Measurements from ENCODE around the gene MT1H. TPM values are rescaled to one million over a fixed set of nuclear protein-coding genes. Genes with fewer than 3 reads are reported as not detected.
"Not testable (repeated sequence)": the region's sequence is repeated elsewhere in the genome, so short reads cannot be mapped to it uniquely, and the experiment has no call there.

MT1H gene
- total and polyA plus RNA-seq, 2 donors (not counting 1 experiment from before 2014, with no cell fraction given), result not detected

- no peaks in the 10 kb centered on the region for H3K4me1 ChIP-seq (ENCODE audit: control insufficient read depth in 2 of 2, insufficient read depth in 2 of 2, low read length in 2 of 2)
- WGBS (ENCODE audit: insufficient coverage), result 83% methylated on average over 1 of the region's 4 CpGs
- H3K79me2 ChIP-seq (ENCODE audit: control insufficient read depth, insufficient read depth, low read length), result no peaks in the 10 kb centered on the region
- peaks cover 3% of the 10 kb centered on the region for H3K27me3 Mint-ChIP-seq
- H3K4me2 ChIP-seq (replicated peaks; ENCODE audit: low read depth, low read length, poor library complexity, severe bottlenecking), result no peak overlapping the region
- ChIA-PET POLR2A (no interaction called here), CTCF (interaction anchor here (1.6 kb wide), 1 partner anchor 13 kb away, joined by 5 read pairs; no protein-coding TSS in a partner anchor)
- H3K27ac ChIP-seq (ENCODE audit: low read length in 2 of 2), result no peak overlapping the region
- TF ChIP-seq EZH2 (IDR thresholded peaks at IDR 0.05; ENCODE audit: borderline replicate concordance, insufficient read depth, low read depth, low read length, poor library complexity, severe bottlenecking), result no peak
- TF ChIP-seq CTCF (IDR thresholded peaks at IDR 0.05), result no peak
- no peaks in the 10 kb centered on the region for H3K4me1 Mint-ChIP-seq
- no peak for ATAC-seq (ENCODE audit: low read depth)
- H4K20me1 ChIP-seq (ENCODE audit: control insufficient read depth, insufficient read depth, low read length, poor library complexity, severe bottlenecking), result no peaks in the 10 kb centered on the region
- H3K36me3 ChIP-seq (replicated peaks in 1 of 2; ENCODE audit: control extremely low read depth in 1 of 2, control insufficient read depth in 1 of 2, extremely low read depth in 1 of 2, insufficient read depth in 2 of 2, low read length in 1 of 2), result no peaks in the 10 kb centered on the region
- H3K4me3 Mint-ChIP-seq, result no peak overlapping the region
- no peak for DNase-seq
- H3K27ac Mint-ChIP-seq, result no peak overlapping the region
- H3K4me3 ChIP-seq (ENCODE audit: control extremely low read depth in 1 of 5, extremely low read depth in 1 of 5, insufficient read depth in 1 of 5, low read depth in 2 of 5, low read length in 4 of 5), result no peak overlapping the region
- intact Hi-C loops (cut with micrococcal nuclease), result no loop called here
- H2AFZ ChIP-seq (ENCODE audit: insufficient read depth, low read depth, low read length, poor library complexity, severe bottlenecking), result no peak overlapping the region
- H3K9me3 Mint-ChIP-seq (ENCODE audit: insufficient read depth), result no peaks in the 10 kb centered on the region
- peaks cover 0 to 8% (median 0%) of the 10 kb centered on the region in 4 experiments for H3K27me3 ChIP-seq (replicated peaks in 1 of 4; ENCODE audit: control extremely low read depth in 1 of 4, control insufficient read depth in 3 of 4, insufficient read depth in 4 of 4, low read length in 3 of 4)
- H3K9ac ChIP-seq (ENCODE audit: low read length), result no peak overlapping the region
- no peaks in the 10 kb centered on the region for H3K9me3 ChIP-seq (ENCODE audit: control extremely low read depth in 1 of 3, control insufficient read depth in 2 of 3, insufficient read depth in 1 of 3, low read length in 2 of 3)
Measured at GRCh38 chr16:56715126-56715525, 45.5 kb downstream of the MT1H start.

GRCh38 chr16:56716761-56717160, 47.1 kb downstream of the MT1H start:
- Histone ChIP-seq H3K27me3 (replicated peaks in 1 of 4; ENCODE audit: control extremely low read depth in 1 of 4, control insufficient read depth in 3 of 4, insufficient read depth in 4 of 4, low read length in 3 of 4) (peaks cover 0 to 8% (median 0%) of the 10 kb centered on the region in 4 experiments), H3K9ac (ENCODE audit: low read length) (no peak overlapping the region), H4K20me1 (ENCODE audit: control insufficient read depth, insufficient read depth, low read length, poor library complexity, severe bottlenecking) (no peaks in the 10 kb centered on the region), H3K27ac (ENCODE audit: low read length in 2 of 2) (no peak overlapping the region), H3K36me3 (replicated peaks in 1 of 2; ENCODE audit: control extremely low read depth in 1 of 2, control insufficient read depth in 1 of 2, extremely low read depth in 1 of 2, insufficient read depth in 2 of 2, low read length in 1 of 2) (no peaks in the 10 kb centered on the region), H3K79me2 (ENCODE audit: control insufficient read depth, insufficient read depth, low read length) (no peaks in the 10 kb centered on the region), H2AFZ (ENCODE audit: insufficient read depth, low read depth, low read length, poor library complexity, severe bottlenecking) (no peak overlapping the region), H3K4me2 (replicated peaks; ENCODE audit: low read depth, low read length, poor library complexity, severe bottlenecking) (no peak overlapping the region), H3K4me1 (ENCODE audit: control insufficient read depth in 2 of 2, insufficient read depth in 2 of 2, low read length in 2 of 2) (no peaks in the 10 kb centered on the region), H3K4me3 (ENCODE audit: control extremely low read depth in 1 of 5, extremely low read depth in 1 of 5, insufficient read depth in 1 of 5, low read depth in 2 of 5, low read length in 4 of 5) (no peak overlapping the region), H3K9me3 (ENCODE audit: control extremely low read depth in 1 of 3, control insufficient read depth in 2 of 3, insufficient read depth in 1 of 3, low read length in 2 of 3) (no peaks in the 10 kb centered on the region)
- H3K27me3 Mint-ChIP-seq, result peaks cover 7% of the 10 kb centered on the region
- WGBS (ENCODE audit: insufficient coverage), result no CpG with 5 or more reads among the region's 3 CpGs
- no peak for TF ChIP-seq EZH2 (IDR thresholded peaks at IDR 0.05; ENCODE audit: borderline replicate concordance, insufficient read depth, low read depth, low read length, poor library complexity, severe bottlenecking)
- TF ChIP-seq CTCF (IDR thresholded peaks at IDR 0.05), result no peak
- ATAC-seq (ENCODE audit: low read depth), result no peak
- H3K27ac Mint-ChIP-seq, result no peak overlapping the region
- DNase-seq, result no peak
- no peaks in the 10 kb centered on the region for H3K9me3 Mint-ChIP-seq (ENCODE audit: insufficient read depth)
- ChIA-PET POLR2A (no interaction called here), CTCF (no interaction called here)
- no peak overlapping the region for H3K4me3 Mint-ChIP-seq
- intact Hi-C loops (cut with micrococcal nuclease), result no loop called here
- no peaks in the 10 kb centered on the region for H3K4me1 Mint-ChIP-seq

GRCh38 chr16:56717532-56717931, 47.9 kb downstream of the MT1H start:
- H3K9me3 ChIP-seq (ENCODE audit: control extremely low read depth in 1 of 3, control insufficient read depth in 2 of 3, insufficient read depth in 1 of 3, low read length in 2 of 3); H3K79me2 ChIP-seq (ENCODE audit: control insufficient read depth, insufficient read depth, low read length); H3K27ac Mint-ChIP-seq; H3K4me3 Mint-ChIP-seq; H3K4me3 ChIP-seq (ENCODE audit: control extremely low read depth in 1 of 5, extremely low read depth in 1 of 5, insufficient read depth in 1 of 5, low read depth in 2 of 5, low read length in 4 of 5); intact Hi-C loops (cut with micrococcal nuclease); H3K4me2 ChIP-seq (replicated peaks; ENCODE audit: low read depth, low read length, poor library complexity, severe bottlenecking); H2AFZ ChIP-seq (ENCODE audit: insufficient read depth, low read depth, low read length, poor library complexity, severe bottlenecking); POLR2A ChIA-PET; H3K9me3 Mint-ChIP-seq (ENCODE audit: insufficient read depth); H4K20me1 ChIP-seq (ENCODE audit: control insufficient read depth, insufficient read depth, low read length, poor library complexity, severe bottlenecking); DNase-seq; H3K27ac ChIP-seq (ENCODE audit: low read length in 2 of 2); H3K36me3 ChIP-seq (replicated peaks in 1 of 2; ENCODE audit: control extremely low read depth in 1 of 2, control insufficient read depth in 1 of 2, extremely low read depth in 1 of 2, insufficient read depth in 2 of 2, low read length in 1 of 2); H3K9ac ChIP-seq (ENCODE audit: low read length); H3K27me3 ChIP-seq (replicated peaks in 1 of 4; ENCODE audit: control extremely low read depth in 1 of 4, control insufficient read depth in 3 of 4, insufficient read depth in 4 of 4, low read length in 3 of 4); H3K4me1 Mint-ChIP-seq; H3K4me1 ChIP-seq (ENCODE audit: control insufficient read depth in 2 of 2, insufficient read depth in 2 of 2, low read length in 2 of 2); ATAC-seq (ENCODE audit: low read depth): not testable (repeated sequence)
- WGBS (ENCODE audit: insufficient coverage), result 57% methylated on average over 1 of the region's 2 CpGs
- CTCF ChIA-PET, result interaction anchor here (0.7 kb wide), 1 partner anchor 15 kb away, joined by 3 read pairs; no protein-coding TSS in a partner anchor
- peaks cover 13% of the 10 kb centered on the region for H3K27me3 Mint-ChIP-seq

All from B cell (primary cell).